Suprapubic skin (tissue), 4 donors: ENCODE results near the gene PABPN1. TPM values are rescaled to one million over a fixed set of nuclear protein-coding genes. Genes with fewer than 3 reads are reported as not detected.
A peak's percentile ranks its signal among the peaks of the same experiment; 100 is the strongest.

Source experiments
- DNase-seq, 2 donors: peaks; one replicate each; pipeline ENCODE4 v3.0.0-alpha.2; 2019; ENCODE audit warnings: low spot score in 2 of 2
- H3K27ac ChIP-seq: fragments of 200-600 bp; sonication (generic); one replicate; pipeline ENCODE4 v1.5.1; 2019
- H3K27me3 ChIP-seq: fragments of 200-600 bp; sonication (generic); one replicate; pipeline ENCODE4 v1.5.1; 2019
- H3K36me3 ChIP-seq: fragments of 200-600 bp; sonication (generic); one replicate; pipeline ENCODE4 v1.5.1; 2019
- H3K4me1 ChIP-seq: fragments of 200-600 bp; sonication (generic); one replicate; pipeline ENCODE4 v1.5.1; 2019
- H3K4me3 ChIP-seq: fragments of 200-600 bp; sonication (generic); one replicate; pipeline ENCODE4 v1.5.1; 2019; ENCODE audit warnings: mild to moderate bottlenecking
- H3K9me3 ChIP-seq: fragments of 200-600 bp; sonication (generic); one replicate; pipeline ENCODE4 v1.5.1; 2019
- EP300 ChIP-seq: sonication (generic); formaldehyde crosslinking; IDR thresholded peaks from one replicate; pipeline ENCODE4 v1.6.1; 2017; ENCODE audit warnings: antibody characterized with exemption
- POLR2A ChIP-seq, 2 donors: fragments of 450-650 bp; IDR thresholded peaks; one replicate each; pipeline ENCODE4 v1.6.1; 2017; ENCODE audit warnings: antibody characterized with exemption in 2 of 2, mild to moderate bottlenecking in 2 of 2, moderate library complexity in 2 of 2
- POLR2AphosphoS5 ChIP-seq, 3 donors: sonication (generic); formaldehyde crosslinking; IDR thresholded peaks; one replicate each; pipeline ENCODE4 v1.6.1; 2017; ENCODE audit warnings: antibody characterized with exemption in 3 of 3
- WGBS: methylation state at CpG from one replicate; pipeline ENCODE4 v1.1.5; 2018; 5-methylcytosine and 5-hydroxymethylcytosine counted together
- total RNA-seq, 4 donors: library from RNA; depleted of rRNA; stranded (reverse); fragments of >200 nt; gene quantifications; one replicate each; pipeline ENCODE4 v1.1.0, GENCODE V29; 2016
- TF ChIP-seq, protein P1 (sequence below), 2 donors: fragments of 200-600 bp in 1 of 2; fragments of 450-650 bp in 1 of 2; sonication (generic) in 1 of 2; IDR thresholded peaks; one replicate each; pipeline ENCODE4 v1.5.1; 2016 to 2019; ENCODE audit warnings: antibody characterized with exemption in 2 of 2, mild to moderate bottlenecking in 1 of 2, moderate library complexity in 1 of 2

Gene PABPN1
- total RNA-seq, 4 donors from 2014 or later = 45.1 to 109 (median 58.8) TPM

DNA sequence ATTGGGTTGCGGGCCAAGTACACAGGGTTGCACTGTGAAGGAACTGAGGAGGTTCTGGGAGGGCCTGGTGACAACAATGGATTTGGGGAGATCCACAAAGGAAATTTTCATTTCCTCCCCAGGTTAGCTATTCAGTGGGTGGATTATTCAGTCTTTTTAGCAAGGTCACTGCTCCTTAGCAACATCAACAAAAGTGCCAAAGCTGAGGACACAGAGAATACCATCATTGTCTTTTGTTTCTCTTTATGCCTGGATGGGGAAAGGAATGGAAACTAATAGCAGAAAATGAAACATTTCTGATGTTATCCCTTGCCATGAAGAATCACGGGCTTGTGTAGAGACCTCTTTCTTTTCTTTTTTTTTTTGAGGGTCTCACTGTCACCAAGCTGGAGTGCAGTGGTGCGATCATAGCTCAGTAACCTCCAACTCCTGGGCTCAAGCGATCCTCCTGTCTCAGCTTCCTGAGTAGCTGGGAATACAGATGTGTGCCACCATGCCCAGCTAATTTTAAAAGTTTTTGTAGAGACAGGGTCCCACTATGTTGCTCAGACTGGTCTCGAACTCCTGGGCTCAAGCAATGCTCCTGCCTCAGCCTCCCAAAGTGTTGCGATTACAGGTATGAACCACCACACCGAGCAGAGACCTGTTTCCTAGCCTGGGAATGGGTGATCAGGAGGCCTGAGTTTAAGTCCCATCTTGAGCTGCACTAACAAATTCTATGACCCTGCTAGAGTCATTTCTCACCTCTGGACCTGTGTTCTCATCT is 25.1 kb upstream of the PABPN1 start:
- Histone ChIP-seq H3K27ac (no peak overlapping the region), H3K27me3 (no peaks in the 10 kb centered on the region), H3K9me3 (no peaks in the 10 kb centered on the region), H3K4me3 (no peak overlapping the region), H3K4me1 (peaks cover 53% of the 10 kb centered on the region), H3K36me3 (peaks cover 6% of the 10 kb centered on the region)
- TF ChIP-seq POLR2A (IDR thresholded peaks at IDR 0.05) = no peak
- TF ChIP-seq, protein P1, sequence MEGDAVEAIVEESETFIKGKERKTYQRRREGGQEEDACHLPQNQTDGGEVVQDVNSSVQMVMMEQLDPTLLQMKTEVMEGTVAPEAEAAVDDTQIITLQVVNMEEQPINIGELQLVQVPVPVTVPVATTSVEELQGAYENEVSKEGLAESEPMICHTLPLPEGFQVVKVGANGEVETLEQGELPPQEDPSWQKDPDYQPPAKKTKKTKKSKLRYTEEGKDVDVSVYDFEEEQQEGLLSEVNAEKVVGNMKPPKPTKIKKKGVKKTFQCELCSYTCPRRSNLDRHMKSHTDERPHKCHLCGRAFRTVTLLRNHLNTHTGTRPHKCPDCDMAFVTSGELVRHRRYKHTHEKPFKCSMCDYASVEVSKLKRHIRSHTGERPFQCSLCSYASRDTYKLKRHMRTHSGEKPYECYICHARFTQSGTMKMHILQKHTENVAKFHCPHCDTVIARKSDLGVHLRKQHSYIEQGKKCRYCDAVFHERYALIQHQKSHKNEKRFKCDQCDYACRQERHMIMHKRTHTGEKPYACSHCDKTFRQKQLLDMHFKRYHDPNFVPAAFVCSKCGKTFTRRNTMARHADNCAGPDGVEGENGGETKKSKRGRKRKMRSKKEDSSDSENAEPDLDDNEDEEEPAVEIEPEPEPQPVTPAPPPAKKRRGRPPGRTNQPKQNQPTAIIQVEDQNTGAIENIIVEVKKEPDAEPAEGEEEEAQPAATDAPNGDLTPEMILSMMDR (IDR thresholded peaks at IDR 0.05) = no peak
- no peak for TF ChIP-seq EP300
- TF ChIP-seq POLR2AphosphoS5 (IDR thresholded peaks at IDR 0.05) = no peak
- WGBS = 92% methylated on average over 7 of the region's 7 CpGs
- no peak for DNase-seq

GRCh38 chr14:23297096-23297495 is 24.2 kb upstream of the PABPN1 start:
- no peaks in the 10 kb centered on the region for H3K9me3 ChIP-seq
- H3K4me1 ChIP-seq = peaks cover 53% of the 10 kb centered on the region
- no peak overlapping the region for H3K4me3 ChIP-seq
- TF ChIP-seq POLR2A (IDR thresholded peaks at IDR 0.05) = no peak
- TF ChIP-seq EP300 = no peak
- TF ChIP-seq, protein P1 (IDR thresholded peaks at IDR 0.05) = no peak
- TF ChIP-seq POLR2AphosphoS5 (IDR thresholded peaks at IDR 0.05) = no peak
- H3K27ac ChIP-seq = peak overlapping the region; percentile 93
- 84% methylated on average over 7 of the region's 7 CpGs for WGBS
- no peaks in the 10 kb centered on the region for H3K27me3 ChIP-seq
- DNase-seq = peak in 1 of 2 donors; percentile 11
- H3K36me3 ChIP-seq = peaks cover 6% of the 10 kb centered on the region

DNA sequence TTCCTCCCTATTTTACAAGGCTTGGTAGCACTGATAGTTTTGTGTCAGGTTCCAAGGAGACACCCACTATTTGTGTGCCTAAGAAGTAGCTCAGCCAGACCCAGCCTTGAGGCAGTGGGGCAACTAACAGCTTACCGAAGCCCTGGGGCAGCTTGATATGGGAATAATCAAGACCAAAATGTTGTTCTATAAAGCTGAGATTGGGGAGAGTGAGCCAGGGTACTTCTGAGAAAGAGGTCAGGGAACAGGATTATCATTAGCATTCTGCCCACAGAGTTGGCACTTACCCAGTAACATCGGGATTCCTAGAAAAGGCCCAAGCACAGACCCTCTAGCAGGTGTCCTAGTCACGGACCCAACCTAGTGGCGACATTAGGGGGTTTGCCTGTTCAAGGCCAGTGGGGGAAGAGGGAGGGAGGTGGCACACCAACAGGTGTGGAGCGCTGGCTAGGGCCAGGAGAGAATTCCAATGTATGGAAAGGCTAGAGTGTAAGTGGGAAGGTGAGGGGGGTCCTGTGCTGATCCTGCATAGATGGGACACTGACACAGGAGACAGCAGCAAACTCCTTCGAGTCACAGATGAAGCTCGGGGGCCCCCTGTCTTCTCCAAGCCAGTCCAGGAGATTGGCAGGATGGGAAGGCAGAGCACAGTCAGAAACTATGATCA is 23.5 kb upstream of the PABPN1 start:
- DNase-seq = peak; percentile 28 to 29
- H3K4me1 ChIP-seq = peaks cover 55% of the 10 kb centered on the region
- no peaks in the 10 kb centered on the region for H3K9me3 ChIP-seq
- H3K4me3 ChIP-seq = no peak overlapping the region
- no peak for TF ChIP-seq EP300
- no peak for TF ChIP-seq POLR2A (IDR thresholded peaks at IDR 0.05)
- TF ChIP-seq, protein P1 (IDR thresholded peaks at IDR 0.05) = no peak
- no peak for TF ChIP-seq POLR2AphosphoS5 (IDR thresholded peaks at IDR 0.05)
- no peaks in the 10 kb centered on the region for H3K27me3 ChIP-seq
- peaks cover 6% of the 10 kb centered on the region for H3K36me3 ChIP-seq
- peak overlapping the region; percentile 93 for H3K27ac ChIP-seq
- 85% methylated on average over 7 of the region's 7 CpGs for WGBS

GRCh38 chr14:23299211-23299957 is 21.9 kb upstream of the PABPN1 start:
- peak overlapping the region; percentile 93 for H3K27ac ChIP-seq
- H3K4me1 ChIP-seq = peaks cover 58% of the 10 kb centered on the region
- H3K36me3 ChIP-seq = peaks cover 6% of the 10 kb centered on the region
- WGBS = 59% methylated on average over 2 of the region's 2 CpGs
- no peaks in the 10 kb centered on the region for H3K9me3 ChIP-seq
- DNase-seq = no peak
- no peaks in the 10 kb centered on the region for H3K27me3 ChIP-seq
- TF ChIP-seq POLR2A (IDR thresholded peaks at IDR 0.05) (no peak), EP300 (no peak)
- H3K4me3 ChIP-seq = peak overlapping the region; percentile 60

DNA sequence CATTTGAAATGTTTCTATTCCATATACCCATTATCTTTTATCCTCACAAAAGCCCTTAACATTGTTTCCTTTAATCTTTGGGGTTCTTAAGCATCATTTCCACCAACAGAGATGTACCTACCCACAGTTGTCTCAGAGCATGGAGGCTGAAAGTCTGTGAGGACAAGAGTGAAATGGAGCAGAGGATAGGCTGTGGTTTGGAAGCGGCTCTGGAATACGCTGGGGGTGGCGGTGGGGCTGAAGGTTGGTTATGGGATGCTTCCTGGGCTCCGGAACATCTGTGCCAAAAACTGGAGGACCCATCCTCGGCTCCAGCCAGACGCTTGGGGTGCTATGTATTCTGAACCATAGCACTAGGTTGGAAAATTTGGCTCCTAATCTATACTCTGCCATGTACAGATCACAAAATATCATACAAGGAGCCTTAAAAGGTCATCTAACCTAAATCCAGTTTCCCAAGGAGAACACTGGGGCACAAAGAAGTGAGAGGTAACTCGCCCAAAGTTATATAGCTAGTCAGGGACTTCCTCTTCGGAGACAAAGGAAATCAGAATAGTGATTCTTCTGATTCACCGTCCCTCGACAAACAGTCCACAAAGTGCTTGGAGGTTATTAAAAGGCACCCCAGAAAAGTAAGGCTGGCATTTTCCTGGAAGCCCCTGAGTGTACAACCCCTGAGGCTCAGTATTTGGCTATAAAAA is 21.1 kb upstream of the PABPN1 start:
- Histone ChIP-seq H3K27me3 (no peaks in the 10 kb centered on the region), H3K4me3 (peak overlapping the region; percentile 60), H3K27ac (peak overlapping the region; percentile 93), H3K4me1 (peaks cover 51% of the 10 kb centered on the region), H3K9me3 (no peaks in the 10 kb centered on the region), H3K36me3 (peaks cover 6% of the 10 kb centered on the region)
- peak in 1 of 2 donors; percentile 31 for DNase-seq
- WGBS = 57% methylated on average over 10 of the region's 10 CpGs
- TF ChIP-seq, protein P1 (IDR thresholded peaks at IDR 0.05) = no peak
